PFSK-1 (cell line): ENCODE measurements around the gene ANKRD9.

ENCODE experiments used
- FOXP2 ChIP-seq: optimal IDR thresholded peaks from 2 replicates; pipeline ENCODE3; 2011; ENCODE audit warnings: borderline replicate concordance, control low read depth, inconsistent platforms; ENCODE audit not compliant: insufficient read depth; ENCODE audit errors: extremely low read length, extremely low read depth
- POLR2AphosphoS5 ChIP-seq: IDR thresholded peaks from 2 replicates; pipeline ENCODE4 v1.6.1; 2012; ENCODE audit warnings: low read depth, mild to moderate bottlenecking, control low read depth, low read length, moderate library complexity
- SIN3A ChIP-seq: IDR thresholded peaks from 2 replicates; pipeline ENCODE4 v1.6.1; 2012; ENCODE audit warnings: mild to moderate bottlenecking, low read length, moderate library complexity, borderline replicate concordance; ENCODE audit not compliant: insufficient read depth
- TAF1 ChIP-seq: IDR thresholded peaks from 2 replicates; pipeline ENCODE4 v1.6.1; 2012; ENCODE audit warnings: low read length, control low read depth, borderline replicate concordance; ENCODE audit not compliant: insufficient read depth
- TF ChIP-seq, protein P1 (sequence below), 2 experiments: IDR thresholded peaks; 2 replicates each; pipeline versions ENCODE4 v1.6.1 to v1.8.0; 2011 to 2012; ENCODE audit warnings: low read depth in 2 of 2, low read length in 2 of 2, control low read depth in 1 of 2, inconsistent platforms in 1 of 2, mild to moderate bottlenecking in 1 of 2, moderate library complexity in 1 of 2; ENCODE audit not compliant: insufficient read depth in 1 of 2

ANKRD9 gene

DNA sequence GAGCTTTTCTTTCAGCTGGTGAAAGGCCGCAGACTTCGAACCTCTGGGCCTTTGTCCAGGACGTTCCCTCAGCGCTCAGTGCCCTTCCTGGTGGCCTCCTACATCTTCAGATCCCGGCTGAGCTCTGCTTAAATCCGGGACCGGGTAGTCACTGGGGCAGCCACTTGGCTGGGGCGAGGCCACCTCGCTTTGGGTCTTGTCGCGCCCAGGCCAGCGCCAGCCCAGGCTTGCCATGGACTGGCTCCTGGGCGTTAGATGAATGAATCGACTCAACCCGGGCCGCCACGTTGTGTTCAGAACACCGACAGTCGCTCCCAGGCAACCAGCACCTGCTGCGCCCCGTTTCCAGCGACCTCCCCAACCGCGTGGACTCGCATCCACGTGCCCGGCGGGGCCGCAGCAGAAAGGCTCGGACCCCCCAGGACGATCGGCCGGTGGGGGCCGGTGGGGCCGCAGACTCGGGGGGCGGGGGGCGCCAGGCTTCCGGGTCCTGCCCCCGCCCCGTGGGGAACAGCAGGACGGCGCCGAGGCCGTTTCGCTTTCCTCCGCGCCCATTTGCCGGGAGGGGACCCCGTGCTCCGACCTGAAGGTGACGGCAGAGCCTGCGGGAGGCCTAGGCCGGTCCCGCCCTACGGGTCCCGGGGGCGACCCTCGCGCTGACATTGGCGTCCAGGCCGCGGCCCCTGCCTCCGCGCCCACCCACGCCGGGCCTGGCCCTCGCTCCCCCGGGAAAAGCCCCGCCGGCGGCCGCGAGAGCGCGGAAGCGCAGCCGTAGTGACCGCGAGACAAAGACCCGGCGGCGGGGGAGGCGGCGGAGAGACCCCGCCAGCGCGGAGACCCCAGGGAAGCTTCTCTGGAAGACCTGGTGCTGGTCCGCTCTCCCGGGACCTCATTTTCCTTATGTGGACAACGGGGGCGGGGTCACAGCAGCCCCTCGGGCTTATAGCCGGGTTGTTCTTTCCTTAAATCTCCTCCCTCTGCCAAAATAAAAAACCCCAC, 45.5 kb upstream of the ANKRD9 start:
- no peak for TF ChIP-seq TAF1

DNA sequence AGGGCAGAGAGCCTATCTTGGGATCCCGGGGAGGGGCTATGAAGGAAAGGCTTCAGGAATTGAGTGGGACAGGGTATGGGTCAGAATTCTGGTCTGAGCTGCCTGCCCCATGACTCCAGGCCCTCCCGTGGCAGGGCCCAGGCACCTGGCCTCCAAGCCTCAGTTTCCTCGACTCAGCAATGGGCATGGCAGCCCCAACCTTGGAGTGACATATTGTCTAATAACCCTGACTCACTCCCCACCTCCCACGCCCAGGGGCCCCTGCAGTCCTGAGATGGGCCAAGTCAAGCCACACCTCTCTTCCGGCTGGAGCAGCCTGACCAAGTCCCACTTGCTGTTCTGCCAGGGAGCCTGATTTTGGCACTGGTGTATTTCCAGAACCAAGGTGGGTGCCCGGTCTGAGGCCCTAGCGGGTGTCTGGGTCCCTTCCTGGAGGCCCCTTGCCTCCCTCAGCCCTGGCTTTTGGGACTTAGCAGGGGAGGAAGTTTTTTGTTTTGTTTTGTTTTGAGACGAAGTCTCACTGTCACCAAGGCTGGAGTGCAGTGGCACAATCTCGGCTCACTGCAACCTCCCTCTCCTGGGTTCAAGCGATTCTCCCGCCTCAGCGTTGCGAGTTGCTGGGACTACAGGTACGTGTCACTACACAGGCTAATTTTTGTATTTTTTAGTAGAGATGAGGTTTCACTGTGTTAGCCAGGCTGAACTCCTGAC, 42.6 kb upstream of the ANKRD9 start:
- no peak for TF ChIP-seq FOXP2
- TF ChIP-seq SIN3A: no peak
- TF ChIP-seq, protein P1, sequence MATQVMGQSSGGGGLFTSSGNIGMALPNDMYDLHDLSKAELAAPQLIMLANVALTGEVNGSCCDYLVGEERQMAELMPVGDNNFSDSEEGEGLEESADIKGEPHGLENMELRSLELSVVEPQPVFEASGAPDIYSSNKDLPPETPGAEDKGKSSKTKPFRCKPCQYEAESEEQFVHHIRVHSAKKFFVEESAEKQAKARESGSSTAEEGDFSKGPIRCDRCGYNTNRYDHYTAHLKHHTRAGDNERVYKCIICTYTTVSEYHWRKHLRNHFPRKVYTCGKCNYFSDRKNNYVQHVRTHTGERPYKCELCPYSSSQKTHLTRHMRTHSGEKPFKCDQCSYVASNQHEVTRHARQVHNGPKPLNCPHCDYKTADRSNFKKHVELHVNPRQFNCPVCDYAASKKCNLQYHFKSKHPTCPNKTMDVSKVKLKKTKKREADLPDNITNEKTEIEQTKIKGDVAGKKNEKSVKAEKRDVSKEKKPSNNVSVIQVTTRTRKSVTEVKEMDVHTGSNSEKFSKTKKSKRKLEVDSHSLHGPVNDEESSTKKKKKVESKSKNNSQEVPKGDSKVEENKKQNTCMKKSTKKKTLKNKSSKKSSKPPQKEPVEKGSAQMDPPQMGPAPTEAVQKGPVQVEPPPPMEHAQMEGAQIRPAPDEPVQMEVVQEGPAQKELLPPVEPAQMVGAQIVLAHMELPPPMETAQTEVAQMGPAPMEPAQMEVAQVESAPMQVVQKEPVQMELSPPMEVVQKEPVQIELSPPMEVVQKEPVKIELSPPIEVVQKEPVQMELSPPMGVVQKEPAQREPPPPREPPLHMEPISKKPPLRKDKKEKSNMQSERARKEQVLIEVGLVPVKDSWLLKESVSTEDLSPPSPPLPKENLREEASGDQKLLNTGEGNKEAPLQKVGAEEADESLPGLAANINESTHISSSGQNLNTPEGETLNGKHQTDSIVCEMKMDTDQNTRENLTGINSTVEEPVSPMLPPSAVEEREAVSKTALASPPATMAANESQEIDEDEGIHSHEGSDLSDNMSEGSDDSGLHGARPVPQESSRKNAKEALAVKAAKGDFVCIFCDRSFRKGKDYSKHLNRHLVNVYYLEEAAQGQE (IDR thresholded peaks at IDR 0.05; ENCODE audit: insufficient read depth in 1 of 2, low read depth in 2 of 2, low read length in 2 of 2): no peak
- no peak for TF ChIP-seq POLR2AphosphoS5
- no peak for TF ChIP-seq TAF1

- no peak for TF ChIP-seq TAF1
Measured at GRCh38 chr14:102548616-102549240, 39.2 kb upstream of the ANKRD9 start.

GRCh38 chr14:102545461-102546265, 36.1 kb upstream of the ANKRD9 start:
- no peak for TF ChIP-seq TAF1
- TF ChIP-seq, protein P1 (IDR thresholded peaks at IDR 0.05; ENCODE audit: insufficient read depth in 1 of 2, low read depth in 2 of 2, low read length in 2 of 2): no peak
- no peak for TF ChIP-seq POLR2AphosphoS5
- no peak for TF ChIP-seq FOXP2
- TF ChIP-seq SIN3A: no peak

DNA sequence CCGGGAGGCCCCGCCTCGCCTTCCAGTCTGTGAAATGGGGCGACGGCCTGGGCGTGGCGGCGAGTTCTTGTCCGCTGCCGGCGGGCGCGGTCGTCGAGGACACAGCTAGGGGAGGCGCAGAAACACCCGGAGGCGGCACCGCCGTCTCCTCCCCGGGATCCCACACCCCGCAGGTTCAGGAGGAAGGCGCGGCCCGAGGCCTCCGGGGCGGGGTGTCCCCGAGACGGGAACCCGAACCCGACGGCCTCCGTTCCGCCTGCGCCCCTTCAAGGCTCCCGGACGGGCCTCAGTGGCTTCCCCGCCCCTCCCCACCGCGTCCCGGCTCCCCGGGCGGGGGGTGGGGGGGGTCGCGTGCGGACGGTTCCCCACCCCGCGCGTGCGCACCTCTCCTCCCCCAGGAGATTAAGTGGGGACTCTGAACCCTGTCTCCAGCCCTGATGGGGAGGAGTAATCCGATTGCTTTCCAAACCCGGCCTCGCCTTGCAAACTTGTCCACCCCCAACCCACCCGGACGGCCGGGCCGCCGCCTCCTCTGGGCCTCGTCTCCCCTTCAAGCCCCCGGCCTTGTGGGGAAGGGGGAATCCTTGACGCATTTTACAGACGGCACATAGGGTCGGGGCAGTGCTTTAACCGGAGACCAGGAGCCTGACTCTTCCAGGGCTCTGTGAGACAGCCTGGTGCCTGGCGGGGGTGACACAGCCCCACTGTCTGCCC, 35.3 kb upstream of the ANKRD9 start:
- TF ChIP-seq POLR2AphosphoS5: no peak
- TF ChIP-seq FOXP2: no peak
- TF ChIP-seq SIN3A: no peak
- TF ChIP-seq, protein P1 (IDR thresholded peaks at IDR 0.05; ENCODE audit: insufficient read depth in 1 of 2, low read depth in 2 of 2, low read length in 2 of 2): no peak
- no peak for TF ChIP-seq TAF1
